HCT116 (cell line): ENCODE measurements around the gene ACVR1B.

Source experiments
- CBX3 ChIP-seq: IDR thresholded peaks from 2 replicates; pipeline ENCODE4 v1.6.1; 2012; ENCODE audit warnings: low read depth
- CEBPB ChIP-seq: IDR thresholded peaks from 2 replicates; pipeline ENCODE4 v1.6.1; 2012; ENCODE audit warnings: low read depth
- EGR1 ChIP-seq: IDR thresholded peaks from 2 replicates; pipeline ENCODE4 v1.6.1; 2012; ENCODE audit warnings: low read depth
- ELF1 ChIP-seq: IDR thresholded peaks from 2 replicates; pipeline ENCODE4 v1.6.1; 2012; ENCODE audit warnings: low read depth, borderline replicate concordance
- EZH2 ChIP-seq: fragments of 200-600 bp; sonication (generic); IDR thresholded peaks from 2 replicates; pipeline ENCODE4 v1.6.1; 2017; ENCODE audit warnings: antibody characterized with exemption, mixed run types
- JUND ChIP-seq: IDR thresholded peaks from 2 replicates; pipeline ENCODE4 v1.6.1; 2012
- SP1 ChIP-seq: IDR thresholded peaks from 2 replicates; pipeline ENCODE4 v1.6.1; 2012; ENCODE audit warnings: low read depth
- YY1 ChIP-seq: IDR thresholded peaks from 2 replicates; pipeline ENCODE4 v1.6.1; 2011; ENCODE audit warnings: low read length, low read depth, moderate library complexity, mild to moderate bottlenecking; ENCODE audit not compliant: insufficient replicate concordance; ENCODE audit errors: extremely low read depth
- ZNF274 ChIP-seq: fragments of 200-500 bp; sonication (Bioruptor generic); IDR thresholded peaks from 2 replicates; pipeline ENCODE4 v1.6.1; 2014; ENCODE audit warnings: mild to moderate bottlenecking, low read depth, low read length, inconsistent platforms
- TF ChIP-seq, protein P1 (sequence below), 3 experiments: fragments of 200-600 bp in 1 of 3; sonication (generic) in 1 of 3; IDR thresholded peaks in 2 of 3; conservative IDR thresholded peaks in 1 of 3; 2 replicates each; pipeline ENCODE4 v1.5.1; 2012 to 2017; ENCODE audit warnings: low read depth in 2 of 3, low read length in 2 of 3, antibody characterized with exemption in 1 of 3, borderline replicate concordance in 1 of 3, control low read depth in 1 of 3, mild to moderate bottlenecking in 1 of 3, mixed read lengths in 1 of 3, mixed run types in 1 of 3, moderate library complexity in 1 of 3; ENCODE audit not compliant: insufficient read depth in 1 of 3

DNA sequence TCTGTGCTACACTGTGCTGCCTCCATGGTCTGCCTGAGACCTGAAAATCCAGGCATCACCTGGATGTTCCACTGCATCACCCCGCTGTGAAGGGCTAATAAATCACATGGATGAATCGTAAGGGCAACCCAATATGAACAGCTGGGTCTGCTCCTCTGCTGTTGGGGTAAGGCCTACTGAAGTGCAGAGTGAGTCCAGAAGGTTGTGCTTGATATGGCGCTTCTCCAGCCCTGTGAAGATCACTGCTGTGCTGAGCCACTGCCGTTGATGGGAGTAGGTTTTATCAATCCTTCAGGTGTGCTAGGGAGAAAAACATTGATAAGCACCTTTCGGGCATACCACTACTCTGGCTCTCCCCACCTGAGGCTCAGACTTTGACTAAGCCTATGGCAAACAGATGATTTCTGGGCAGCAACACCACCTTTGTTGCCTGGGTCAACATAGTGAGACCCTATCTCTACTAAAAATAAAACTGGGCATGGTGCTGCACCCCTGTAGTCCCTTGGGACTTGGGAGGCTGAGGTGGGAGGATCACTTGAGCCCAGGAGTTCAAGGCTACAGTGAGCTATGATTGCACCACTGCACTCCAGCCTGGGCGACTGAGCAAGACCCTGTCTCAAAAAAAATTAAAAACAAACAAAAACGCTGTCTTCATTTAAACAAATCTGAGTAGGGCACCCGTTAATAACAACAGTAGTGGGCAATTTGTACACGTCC lies 42.5 kb upstream of the ACVR1B start:
- TF ChIP-seq, protein P1, sequence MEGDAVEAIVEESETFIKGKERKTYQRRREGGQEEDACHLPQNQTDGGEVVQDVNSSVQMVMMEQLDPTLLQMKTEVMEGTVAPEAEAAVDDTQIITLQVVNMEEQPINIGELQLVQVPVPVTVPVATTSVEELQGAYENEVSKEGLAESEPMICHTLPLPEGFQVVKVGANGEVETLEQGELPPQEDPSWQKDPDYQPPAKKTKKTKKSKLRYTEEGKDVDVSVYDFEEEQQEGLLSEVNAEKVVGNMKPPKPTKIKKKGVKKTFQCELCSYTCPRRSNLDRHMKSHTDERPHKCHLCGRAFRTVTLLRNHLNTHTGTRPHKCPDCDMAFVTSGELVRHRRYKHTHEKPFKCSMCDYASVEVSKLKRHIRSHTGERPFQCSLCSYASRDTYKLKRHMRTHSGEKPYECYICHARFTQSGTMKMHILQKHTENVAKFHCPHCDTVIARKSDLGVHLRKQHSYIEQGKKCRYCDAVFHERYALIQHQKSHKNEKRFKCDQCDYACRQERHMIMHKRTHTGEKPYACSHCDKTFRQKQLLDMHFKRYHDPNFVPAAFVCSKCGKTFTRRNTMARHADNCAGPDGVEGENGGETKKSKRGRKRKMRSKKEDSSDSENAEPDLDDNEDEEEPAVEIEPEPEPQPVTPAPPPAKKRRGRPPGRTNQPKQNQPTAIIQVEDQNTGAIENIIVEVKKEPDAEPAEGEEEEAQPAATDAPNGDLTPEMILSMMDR (IDR thresholded peaks at IDR 0.05 in 2 of 3, conservative IDR thresholded peaks at IDR 0.05 in 1 of 3; ENCODE audit: borderline replicate concordance in 1 of 3, insufficient read depth in 1 of 3, low read depth in 2 of 3, low read length in 2 of 3), result no peak
- TF ChIP-seq JUND, result no peak
- TF ChIP-seq CEBPB, result no peak
- TF ChIP-seq EGR1, result no peak
- no peak for TF ChIP-seq SP1
- TF ChIP-seq ZNF274, result no peak
- TF ChIP-seq EZH2, result no peak
- no peak for TF ChIP-seq ELF1
- no peak for TF ChIP-seq YY1
- TF ChIP-seq CBX3, result no peak
